Skeletal muscle cell (primary cell): ENCODE data around the gene FAT2.
A peak's percentile ranks its signal among the peaks of the same experiment; 100 is the strongest.

Experiments used
- DNase-seq: peaks from one replicate; pipeline ENCODE4 v3.0.0-alpha.2; 2010; ENCODE audit warnings: low read depth
- H3K4me3 ChIP-seq: 2 replicates; pipeline ENCODE4 v1.5.1; 2011; ENCODE audit warnings: low read depth, mild to moderate bottlenecking, control low read depth, low read length, moderate library complexity

The FAT2 gene

DNA sequence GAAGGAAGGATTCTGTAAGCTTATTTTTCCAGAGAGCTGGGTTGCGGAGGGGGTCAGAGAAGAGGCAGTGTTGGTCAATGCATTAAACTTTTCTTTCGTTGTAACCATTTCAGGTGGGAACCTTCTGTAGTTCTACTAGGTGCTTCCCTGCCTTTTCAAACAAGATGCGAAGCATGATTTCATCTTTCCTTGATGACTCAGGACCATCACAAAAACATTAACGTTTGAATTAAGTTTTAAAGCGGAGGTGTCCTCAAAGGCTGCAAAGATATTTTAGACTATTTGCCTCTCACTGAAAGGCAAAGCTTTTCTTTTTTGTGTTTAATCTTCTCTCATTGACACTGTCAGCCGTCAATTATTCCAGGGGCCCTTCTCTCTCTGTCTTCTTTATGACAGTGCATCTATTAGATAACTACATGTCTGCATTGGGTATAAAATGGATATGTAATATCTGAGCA, 26.3 kb upstream of the FAT2 start:
- no peak overlapping the region for H3K4me3 ChIP-seq
- DNase-seq: no peak

GRCh38 chr5:151615431-151615830, 24.3 kb upstream of the FAT2 start:
- H3K4me3 ChIP-seq: no peak overlapping the region
- no peak for DNase-seq

GRCh38 chr5:151614565-151614964, 23.4 kb upstream of the FAT2 start:
- DNase-seq: no peak
- H3K4me3 ChIP-seq: no peak overlapping the region

DNA sequence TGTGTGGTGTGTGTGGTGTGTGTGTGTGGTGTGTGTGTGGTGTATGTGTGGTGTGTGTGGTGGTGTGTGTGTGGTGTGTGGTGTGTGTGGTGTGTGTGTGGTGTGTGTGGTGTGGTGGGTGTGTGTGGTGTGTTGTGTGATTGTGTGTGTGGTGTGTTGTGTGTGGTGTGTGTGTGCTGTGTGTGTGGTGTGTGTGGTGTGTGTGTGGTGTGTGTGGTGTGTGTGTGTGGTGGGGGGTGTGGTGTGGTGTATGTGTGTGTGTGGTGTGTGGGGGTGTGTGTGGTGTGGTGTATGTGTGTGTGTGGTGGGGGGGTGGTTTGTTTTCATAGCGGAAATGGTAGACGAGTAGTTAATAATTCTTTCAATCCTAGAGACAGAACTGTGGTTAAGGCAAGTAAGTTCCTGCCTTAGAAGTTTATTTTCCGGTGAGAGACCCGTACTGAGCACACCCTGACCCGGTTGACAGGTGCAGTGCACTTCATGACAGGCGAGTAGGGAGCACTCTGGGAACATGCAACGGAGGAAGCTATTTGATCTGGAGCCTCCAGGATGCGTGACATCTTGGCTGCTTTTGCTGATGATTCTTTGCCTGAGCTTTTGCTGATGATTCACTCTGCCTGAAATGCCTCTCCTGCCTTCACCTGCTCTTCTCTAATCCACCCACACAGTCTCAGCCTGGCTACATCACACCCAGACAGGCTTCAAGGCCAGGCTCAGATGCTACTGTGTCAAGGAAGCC, 21.7 kb upstream of the FAT2 start:
- peak; percentile 55 for DNase-seq
- no peak overlapping the region for H3K4me3 ChIP-seq

- no peak for DNase-seq
- no peak overlapping the region for H3K4me3 ChIP-seq
Observed at GRCh38 chr5:151611127-151611775, 20.1 kb upstream of the FAT2 start.

DNA sequence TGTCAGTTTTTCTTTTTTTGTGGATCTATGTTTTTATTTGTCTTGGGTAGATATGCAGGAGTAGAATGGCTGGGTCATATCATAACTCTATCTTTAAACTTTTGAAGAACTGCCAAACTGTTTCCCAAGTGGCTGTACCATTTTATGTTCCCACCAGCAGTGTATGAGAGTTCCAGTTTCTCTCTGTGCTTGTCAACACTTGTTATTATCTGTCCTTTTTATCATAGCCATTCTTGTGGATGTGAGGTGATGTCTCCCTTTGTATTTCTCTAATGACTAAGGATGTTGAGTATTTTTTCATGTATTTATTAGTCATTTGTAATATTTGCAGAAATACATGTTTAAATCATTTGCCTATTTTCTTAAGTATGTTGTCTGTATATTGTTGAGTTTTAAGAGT, 17.4 kb upstream of the FAT2 start:
- DNase-seq: no peak
- H3K4me3 ChIP-seq: no peak overlapping the region

DNA sequence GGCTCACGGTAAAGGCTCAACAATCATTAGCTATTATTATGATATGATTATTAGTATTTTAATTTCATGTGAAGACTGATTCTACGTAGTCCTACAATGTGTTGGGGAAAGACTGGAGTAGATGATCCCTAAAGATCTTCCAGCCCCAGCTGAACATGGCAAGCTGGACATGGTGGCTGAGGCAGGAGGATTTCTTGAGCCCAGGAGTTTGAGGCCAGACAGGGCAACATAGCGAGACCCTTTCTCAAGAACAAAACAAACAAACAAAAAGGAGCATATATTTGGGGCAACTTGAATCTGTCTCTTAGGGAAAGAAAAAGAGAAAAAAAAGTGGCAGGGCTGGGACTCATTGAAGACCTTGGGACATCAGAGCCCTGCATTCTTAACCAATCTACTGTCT, 16.2 kb upstream of the FAT2 start:
- H3K4me3 ChIP-seq: no peak overlapping the region
- no peak for DNase-seq

GRCh38 chr5:151605559-151605958, 14.4 kb upstream of the FAT2 start:
- DNase-seq: no peak
- H3K4me3 ChIP-seq: no peak overlapping the region

- DNase-seq: no peak
Observed at GRCh38 chr5:151602806-151603205, 11.7 kb upstream of the FAT2 start.

GRCh38 chr5:151601391-151601790, 10.3 kb upstream of the FAT2 start:
- DNase-seq: no peak
- H3K4me3 ChIP-seq: no peak overlapping the region

More at GRCh38 chr5:151602806-151603205, 11.7 kb upstream of the FAT2 start:
- H3K4me3 ChIP-seq: no peak overlapping the region

GRCh38 chr5:151600069-151600665, 9.0 kb upstream of the FAT2 start:
- no peak overlapping the region for H3K4me3 ChIP-seq
- no peak for DNase-seq

- no peak overlapping the region for H3K4me3 ChIP-seq
- no peak for DNase-seq
Observed at GRCh38 chr5:151598984-151599383, 7.9 kb upstream of the FAT2 start.

- no peak overlapping the region for H3K4me3 ChIP-seq
- no peak for DNase-seq
Observed at GRCh38 chr5:151598549-151598948, 7.4 kb upstream of the FAT2 start.

DNA sequence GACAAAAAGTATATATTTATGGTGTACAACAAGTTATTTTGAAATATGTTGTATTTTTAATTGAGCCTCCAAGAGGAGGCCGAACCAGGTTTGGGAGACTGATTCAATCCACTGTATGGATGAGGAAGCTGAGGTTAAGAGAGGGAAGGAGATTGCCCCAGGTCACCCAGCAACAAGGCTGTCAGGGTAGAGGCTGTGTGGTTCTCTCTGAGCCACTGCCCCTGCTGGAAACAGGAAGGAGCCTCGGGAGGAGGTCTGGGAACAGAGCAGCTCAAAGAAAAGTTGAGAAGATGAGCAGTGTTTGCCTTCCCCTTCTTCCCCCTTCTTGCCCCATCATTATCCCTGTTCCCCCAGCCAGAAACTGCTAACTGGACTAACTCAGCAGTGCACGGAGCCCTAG, 6.6 kb upstream of the FAT2 start:
- no peak overlapping the region for H3K4me3 ChIP-seq
- no peak for DNase-seq

GRCh38 chr5:151596828-151597539, 5.9 kb upstream of the FAT2 start:
- no peak for DNase-seq
- no peak overlapping the region for H3K4me3 ChIP-seq

DNA sequence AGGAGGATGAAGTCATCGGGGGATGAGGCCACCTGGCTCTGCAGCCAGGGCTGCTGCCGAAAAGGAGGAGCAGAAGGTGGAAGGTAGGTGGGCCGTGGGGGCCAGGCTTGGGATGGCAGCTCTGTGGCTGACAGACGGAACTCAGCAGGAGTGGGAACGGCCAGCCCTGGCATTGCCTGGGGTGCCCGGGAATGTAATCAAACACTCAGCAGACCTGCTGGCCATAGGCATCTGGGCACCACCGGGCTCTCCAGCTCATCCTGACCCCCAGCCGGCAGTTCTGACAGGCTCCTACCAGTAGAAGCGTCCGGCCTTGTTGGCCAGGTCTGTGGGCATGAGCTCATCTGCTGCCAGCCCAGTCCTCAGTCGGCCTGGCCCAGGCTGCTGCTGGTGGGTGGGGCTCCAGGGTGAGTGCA, 4.3 kb upstream of the FAT2 start:
- no peak overlapping the region for H3K4me3 ChIP-seq
- no peak for DNase-seq

- DNase-seq: peak; percentile 42
- H3K4me3 ChIP-seq: no peak overlapping the region
Observed at GRCh38 chr5:151592855-151593408, 1.8 kb upstream of the FAT2 start.

GRCh38 chr5:151589878-151590570, 1.1 kb downstream of the FAT2 start:
- DNase-seq: no peak

GRCh38 chr5:151587796-151588555, 3.2 kb downstream of the FAT2 start:
- no peak for DNase-seq
- H3K4me3 ChIP-seq: no peak overlapping the region

More at GRCh38 chr5:151589878-151590570, 1.1 kb downstream of the FAT2 start:
- no peak overlapping the region for H3K4me3 ChIP-seq
